Activated CD4-positive, alpha-beta T cell treated with anti-CD3 and anti-CD28 coated beads for 48 hours (primary cell): ENCODE results near the gene HIPK2.

ENCODE experiments used
- DNase-seq: peaks from one replicate; pipeline ENCODE4 v3.0.0-alpha.2; 2020

HIPK2 gene

GRCh38 chr7:139667377-139667776, 110.4 kb downstream of the HIPK2 start:
- DNase-seq: no peak

DNA sequence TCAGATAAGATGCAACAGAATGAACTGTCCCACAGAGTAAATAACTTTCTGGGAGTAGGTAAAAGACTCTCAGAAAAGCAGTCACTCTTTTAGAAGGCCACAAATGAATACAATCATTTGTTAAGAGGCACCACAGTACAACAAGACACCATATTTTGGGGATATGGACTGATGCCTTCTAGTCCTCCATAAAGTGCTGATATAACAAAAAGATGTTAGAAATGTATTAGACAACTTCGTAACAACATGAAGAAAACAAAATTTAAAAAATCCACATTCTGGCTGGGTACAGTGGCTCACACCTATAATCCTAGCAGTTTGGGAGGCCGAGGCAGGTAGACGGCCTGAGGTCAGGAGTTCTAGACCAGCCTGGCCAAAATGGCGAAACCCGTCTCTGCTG, 111.3 kb downstream of the HIPK2 start:
- DNase-seq: no peak

DNA sequence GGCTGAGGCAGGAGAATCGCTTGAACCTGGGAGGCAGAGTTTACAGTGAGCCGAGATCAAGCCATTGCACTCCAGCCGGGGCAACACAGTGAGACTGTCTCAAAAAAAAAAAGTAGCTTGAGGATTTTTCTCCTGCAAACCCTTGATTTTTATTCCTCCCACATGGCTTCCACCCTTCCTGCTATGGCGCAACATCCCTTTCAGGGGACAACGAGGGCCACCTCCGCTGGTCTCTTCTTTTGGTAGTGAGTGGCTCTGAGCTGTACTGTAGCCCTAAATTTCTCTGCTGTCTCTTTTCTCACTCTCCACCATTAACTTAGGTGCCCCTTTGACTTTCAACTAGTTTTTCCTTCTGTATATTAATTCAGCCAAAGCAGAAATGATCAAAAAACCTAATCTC, 113.4 kb downstream of the HIPK2 start:
- DNase-seq: no peak

- no peak for DNase-seq
Measured at GRCh38 chr7:139663608-139664177, 114.1 kb downstream of the HIPK2 start.

GRCh38 chr7:139661903-139662302, 115.9 kb downstream of the HIPK2 start:
- no peak for DNase-seq

DNA sequence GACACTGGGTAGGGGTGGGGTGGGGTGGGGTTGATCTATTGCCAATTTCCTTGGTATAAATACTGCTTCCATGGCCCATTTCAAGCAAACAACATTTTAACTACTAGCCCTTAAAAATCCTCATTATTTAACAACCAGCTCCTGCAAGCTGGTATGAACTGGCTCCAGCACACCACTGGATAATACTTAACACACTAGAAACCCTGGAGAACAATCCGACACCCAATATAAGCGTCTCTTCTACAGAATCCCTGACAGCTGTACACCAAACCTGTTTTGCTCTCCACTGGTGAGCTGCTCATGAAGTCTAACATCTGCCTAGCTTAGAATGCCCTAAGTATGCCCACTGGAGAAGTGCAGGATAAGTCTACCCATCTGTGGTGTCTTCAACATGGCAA, 116.8 kb downstream of the HIPK2 start:
- no peak for DNase-seq

GRCh38 chr7:139660317-139661042, 117.3 kb downstream of the HIPK2 start:
- DNase-seq: no peak

DNA sequence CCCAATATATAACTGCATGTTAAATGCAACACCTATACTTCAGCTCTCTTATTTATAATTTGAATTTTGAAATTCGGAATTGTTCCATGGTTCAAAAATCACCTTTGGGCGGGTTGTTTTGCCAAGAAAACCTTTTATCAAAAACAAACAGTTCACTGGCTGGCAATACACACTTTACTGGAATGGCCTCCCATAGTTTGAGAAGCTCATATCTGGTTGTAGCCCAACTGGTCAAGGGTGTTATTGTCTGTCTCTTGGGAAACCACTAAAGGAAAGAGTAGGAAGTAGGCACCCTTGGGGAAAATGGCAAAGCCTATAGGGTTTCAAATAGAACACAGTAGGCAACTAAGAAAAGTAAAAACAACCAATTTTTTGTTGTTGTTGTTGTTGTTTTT, 117.9 kb downstream of the HIPK2 start:
- DNase-seq: no peak

- DNase-seq: no peak
Measured at GRCh38 chr7:139658908-139659675, 118.7 kb downstream of the HIPK2 start.

- no peak for DNase-seq
Measured at GRCh38 chr7:139658296-139658695, 119.5 kb downstream of the HIPK2 start.

DNA sequence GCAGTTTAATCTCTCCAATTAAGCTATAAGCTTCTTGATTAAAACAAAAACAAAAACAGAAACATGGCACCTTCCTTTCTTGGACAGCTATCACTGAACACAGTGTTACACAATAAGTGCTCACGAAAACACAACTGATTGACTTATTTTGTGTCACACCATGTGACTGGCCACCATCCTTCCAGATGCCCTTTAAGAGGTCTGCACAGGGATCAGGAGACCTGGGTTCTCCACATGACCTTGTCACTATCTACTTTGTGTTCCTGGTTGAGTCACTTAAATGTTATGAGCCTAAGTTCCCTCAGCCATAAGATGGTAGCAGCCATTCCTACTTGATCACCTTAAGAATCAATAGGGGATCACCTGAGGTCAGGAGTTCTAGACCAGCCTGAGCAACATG, 120.1 kb downstream of the HIPK2 start:
- DNase-seq: no peak

DNA sequence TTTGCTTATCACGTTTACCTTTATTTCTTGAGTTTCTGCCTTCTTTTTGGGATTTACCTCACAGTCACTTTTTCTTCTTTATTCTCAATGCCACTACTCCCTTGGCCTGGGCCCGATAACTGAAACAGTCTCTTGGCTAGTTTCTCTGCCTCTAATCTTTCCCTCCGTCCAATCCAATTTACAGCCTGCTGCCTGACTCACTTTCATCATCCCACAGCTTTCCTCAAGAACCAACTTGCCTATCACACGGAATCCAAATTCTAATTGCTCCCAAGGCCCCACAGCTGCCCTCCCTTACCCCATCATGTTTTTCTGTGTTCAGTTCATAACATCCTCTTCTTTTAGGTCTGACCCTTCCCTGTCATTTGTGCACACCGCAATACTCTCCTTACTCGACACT, 121.4 kb downstream of the HIPK2 start:
- DNase-seq: no peak

DNA sequence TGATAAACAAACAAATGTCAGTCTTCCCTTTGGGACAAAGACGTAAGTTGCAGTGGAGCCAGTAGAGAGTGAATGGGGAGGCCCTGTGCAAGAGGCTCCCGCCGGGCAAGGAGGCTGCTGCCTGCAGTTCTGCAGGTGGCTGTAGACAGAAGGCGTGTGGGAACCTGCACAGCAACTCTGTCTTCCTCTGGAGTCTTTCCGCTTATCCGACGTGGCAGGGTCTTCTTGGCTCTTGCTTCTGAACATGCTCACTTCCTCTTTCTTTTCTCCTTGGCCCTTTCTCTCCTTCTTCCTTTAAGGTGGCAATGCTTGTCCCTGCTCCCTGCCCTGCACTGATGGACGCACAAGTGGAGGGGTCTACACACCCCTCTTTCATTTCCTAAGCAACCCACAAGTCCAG, 122.5 kb downstream of the HIPK2 start:
- DNase-seq: no peak

DNA sequence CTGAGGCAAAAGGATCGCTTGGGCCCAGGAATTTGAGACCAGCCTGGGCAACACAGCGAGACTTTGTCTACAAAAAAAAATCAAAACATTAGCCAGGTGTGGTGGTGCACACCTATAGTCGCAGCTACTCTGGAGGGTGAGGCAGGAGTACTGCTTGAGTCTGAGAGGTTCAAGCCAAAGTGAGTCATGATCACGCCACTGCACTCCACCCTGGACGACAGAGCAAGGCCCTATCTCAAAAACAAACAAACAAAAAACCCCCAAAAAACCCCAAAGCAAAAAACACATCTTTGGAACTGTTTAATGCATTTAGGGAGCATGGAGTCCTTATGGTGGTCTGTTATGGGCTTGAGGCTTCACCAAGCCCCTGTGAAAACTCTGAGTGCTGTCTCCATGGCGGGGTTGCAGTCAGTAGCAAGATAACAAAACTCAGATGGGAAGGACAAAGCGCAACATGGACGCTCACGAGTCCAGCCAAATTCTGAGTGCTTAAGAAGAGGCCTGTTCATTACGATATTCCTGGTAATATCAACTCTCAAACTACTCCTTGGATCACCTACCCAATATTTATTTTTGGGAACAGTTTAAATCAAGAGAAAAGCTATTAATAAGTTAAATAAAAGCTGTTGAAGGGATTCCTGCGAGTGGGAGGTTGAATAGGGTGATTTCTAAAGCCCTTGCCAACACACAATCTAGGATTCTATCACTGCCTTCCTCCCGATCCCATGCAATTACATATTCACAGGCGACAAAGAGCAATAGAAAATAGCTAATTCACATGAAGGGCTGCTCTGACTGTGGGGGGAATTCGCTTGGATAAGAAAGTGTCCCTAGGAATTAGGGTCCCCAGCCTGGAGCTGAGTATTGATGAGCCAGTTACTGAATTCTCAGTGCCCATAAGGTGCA, 123.3 kb downstream of the HIPK2 start:
- DNase-seq: no peak

DNA sequence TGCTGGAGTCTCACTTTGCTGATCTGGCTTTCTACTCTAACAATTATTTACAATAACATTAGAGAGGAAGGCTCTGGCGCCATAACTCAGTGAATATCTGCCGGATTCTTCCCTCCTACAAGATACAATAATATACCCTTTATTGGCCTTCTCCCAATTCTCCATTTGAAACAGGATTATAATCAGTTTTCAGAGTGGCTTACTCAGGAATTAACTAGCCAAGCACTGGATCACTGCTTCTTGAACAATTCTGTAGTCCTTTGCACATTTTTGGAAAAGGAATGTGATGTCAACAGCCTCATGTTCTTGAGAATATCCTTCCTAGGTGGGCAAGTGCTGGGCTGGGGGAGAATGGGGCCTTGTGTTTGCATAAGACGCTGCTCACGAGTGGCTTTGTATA, 125.9 kb downstream of the HIPK2 start:
- DNase-seq: no peak

- no peak for DNase-seq
Measured at GRCh38 chr7:139651308-139651707, 126.5 kb downstream of the HIPK2 start.

DNA sequence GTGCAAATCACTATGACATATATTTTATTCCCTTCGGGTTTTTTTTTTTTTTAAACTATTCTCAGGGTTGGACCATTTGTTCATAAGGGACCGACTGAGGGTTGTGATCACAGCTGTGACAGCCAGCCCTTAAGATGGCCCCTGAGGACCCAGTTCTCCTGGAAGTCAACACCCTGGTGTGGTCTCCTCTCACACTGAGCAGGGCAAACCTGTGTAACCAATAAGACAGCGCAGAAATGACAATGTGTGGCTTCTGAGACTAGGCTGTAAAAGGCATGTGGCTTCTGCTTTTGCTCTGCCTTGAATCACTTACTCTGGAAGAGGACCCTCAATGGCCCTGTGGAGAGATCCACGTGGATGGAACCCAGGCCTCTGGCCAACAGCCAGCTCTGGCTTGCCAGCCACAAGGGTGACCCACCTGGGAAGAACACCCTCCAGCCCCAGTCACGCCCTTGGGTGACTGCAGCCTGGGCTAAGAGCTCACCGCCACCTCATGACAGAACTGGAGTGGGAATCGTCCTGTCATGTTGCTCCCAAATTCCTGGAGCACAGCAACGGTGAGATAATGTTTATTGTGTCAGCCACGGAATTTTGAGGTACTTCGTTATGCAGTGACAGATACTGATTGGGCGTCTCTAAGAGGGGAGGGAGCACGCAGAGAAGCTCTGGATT, 127.2 kb downstream of the HIPK2 start:
- no peak for DNase-seq

- peak; percentile 42 for DNase-seq
Measured at GRCh38 chr7:139648941-139649425, 128.8 kb downstream of the HIPK2 start.

DNA sequence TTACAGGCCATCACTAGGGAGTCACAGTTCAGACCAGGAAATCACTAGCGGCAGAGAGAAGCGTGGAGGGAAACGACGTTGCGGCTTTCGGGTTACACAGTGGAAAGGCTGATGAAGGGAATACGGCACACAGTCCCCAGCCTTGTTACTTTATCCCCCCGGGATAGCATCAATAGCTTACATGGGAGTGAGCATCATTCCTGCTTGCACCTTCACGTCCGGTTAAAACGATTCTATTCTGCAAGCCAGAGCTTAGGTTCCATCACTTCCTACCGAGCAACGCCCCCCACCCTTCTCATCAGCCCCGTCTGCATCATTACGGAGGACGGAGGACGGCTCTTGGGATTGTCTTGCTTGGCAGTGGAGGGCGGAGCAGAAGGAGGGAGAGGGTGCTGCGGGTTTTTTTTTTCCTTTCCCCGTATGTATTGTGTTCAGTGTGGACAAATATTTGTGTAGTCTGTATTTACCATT, 129.4 kb downstream of the HIPK2 start:
- peak; percentile 11 for DNase-seq

DNA sequence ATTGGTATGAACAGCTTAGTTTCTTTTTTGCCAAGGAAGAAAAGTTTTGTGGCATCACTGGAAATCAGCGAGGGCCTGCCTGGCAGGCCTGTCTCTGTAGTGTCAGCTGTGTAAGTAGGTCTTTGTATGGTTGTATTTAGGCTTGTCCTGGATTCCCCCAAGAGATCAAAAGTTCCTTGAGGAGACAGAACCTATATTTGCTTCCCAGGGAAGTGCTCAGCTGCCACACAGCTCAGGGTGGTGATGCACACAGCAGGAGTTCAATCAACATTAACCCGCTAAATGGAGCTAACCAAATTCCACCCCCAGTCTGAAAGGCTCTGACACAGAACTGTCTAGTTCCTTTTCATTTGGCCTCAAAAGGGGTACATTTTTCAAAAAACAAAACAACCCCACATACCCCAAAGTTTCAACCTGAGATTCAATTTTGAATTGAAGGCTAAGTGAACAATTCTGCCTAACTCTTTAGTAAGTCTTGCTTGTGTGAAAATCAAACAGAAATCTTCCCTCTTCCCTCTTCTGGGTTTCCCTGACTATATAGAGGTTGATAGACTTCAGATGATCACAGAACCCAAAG, 129.9 kb downstream of the HIPK2 start:
- no peak for DNase-seq

GRCh38 chr7:139647085-139647484, 130.7 kb downstream of the HIPK2 start:
- peak; percentile 25 for DNase-seq

GRCh38 chr7:139646566-139646965, 131.2 kb downstream of the HIPK2 start:
- DNase-seq: no peak
